NCI-H774 (cell line): Measurements from ENCODE around the gene TIGD6.

Experiments
- DNase-seq: peaks from one replicate; lab custom pipeline; 2025; lab: John Stamatoyannopoulos, UW

The TIGD6 gene

GRCh38 chr5:150016537-150016936 lies 16.1 kb upstream of the TIGD6 start:
- DNase-seq, result no peak

DNA sequence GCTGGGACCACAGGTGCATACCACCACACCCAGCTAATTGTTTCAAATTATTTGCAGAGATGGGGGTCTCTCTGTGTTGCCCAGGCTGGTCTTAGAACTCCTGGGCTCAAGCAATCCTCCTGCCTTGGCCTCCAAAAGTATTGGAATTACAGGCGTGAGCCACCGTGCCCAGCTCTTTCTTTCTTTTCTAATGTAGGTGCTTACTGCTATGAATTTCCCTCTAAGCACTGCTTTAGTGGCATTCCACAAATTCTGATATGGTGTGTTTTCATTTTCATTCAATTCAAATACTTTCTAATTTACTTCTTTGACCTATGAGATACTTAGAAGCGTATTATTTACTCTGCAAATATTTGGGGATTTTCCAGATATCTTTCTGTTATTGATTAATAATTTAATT lies 15.0 kb upstream of the TIGD6 start:
- no peak for DNase-seq

DNA sequence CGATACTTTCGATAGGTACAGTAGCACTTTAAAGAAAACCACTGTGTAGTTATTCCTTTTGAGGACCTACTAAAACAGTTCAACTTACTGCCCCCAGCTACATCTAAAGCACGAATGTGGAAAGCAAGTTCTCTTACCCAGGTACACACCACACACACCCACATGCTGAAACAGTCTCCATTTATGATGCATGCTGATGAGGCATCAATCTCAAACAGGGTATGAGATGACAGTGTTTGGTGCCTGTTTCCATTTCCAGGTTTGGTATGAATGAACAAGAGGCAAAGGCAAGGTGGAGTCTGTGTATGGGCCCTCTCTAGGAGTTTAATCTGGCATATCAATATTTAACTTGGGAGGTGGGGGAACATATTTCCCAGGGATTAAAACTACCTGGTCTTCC lies 14.0 kb upstream of the TIGD6 start:
- DNase-seq, result no peak

DNA sequence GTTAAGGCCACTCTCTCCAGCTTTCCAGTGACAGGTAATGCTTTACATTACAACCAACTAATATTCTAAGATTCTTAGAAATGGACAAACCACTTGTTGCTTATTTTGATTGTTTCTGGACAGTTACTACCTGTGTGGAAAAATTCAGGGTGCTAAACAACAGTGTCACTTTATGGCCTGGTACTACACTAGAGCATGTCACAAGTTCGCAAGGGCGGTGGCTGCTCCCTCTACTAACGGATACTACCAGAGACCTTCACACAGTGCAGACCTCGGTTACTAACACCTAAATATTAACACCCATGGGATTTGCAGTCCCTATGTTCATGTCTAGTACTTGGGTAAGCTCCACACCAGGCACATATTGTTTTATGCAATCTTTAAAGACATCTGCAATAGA lies 13.5 kb upstream of the TIGD6 start:
- no peak for DNase-seq

DNA sequence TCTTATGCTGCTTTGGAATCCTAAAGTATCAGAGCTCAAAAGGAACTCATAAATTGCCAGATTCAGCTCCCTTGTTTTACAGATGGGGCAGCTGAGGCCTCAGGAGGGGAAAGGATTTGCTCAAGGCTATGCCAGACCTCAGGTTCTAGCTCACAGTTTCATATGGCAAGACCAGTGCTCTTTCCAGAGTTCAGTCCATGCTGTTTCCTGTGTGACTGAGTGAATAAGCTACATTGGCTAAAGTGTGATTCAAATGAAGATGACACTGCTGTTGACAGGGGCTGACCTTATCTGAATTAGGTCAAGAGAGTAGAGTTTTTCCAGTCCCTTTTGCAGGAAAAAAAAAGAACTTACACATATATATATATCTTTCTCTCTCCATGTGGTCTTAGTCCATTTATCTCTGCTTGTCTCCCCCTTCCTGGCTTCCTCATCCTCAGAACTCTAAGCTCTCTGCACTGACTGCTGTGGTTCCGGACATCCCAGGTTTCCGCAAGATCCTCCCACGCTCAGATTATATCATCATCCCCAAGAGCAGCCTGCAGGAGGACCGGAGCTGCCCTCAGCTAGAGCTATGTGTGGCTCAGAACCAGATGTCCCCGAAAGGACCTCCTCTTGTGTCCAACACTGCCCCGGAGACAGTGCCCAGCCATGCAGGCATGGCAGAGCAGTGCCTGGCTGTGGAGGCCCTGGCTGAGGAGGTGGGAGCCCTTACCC lies 9.4 kb upstream of the TIGD6 start:
- DNase-seq, result no peak

GRCh38 chr5:150007050-150007449 lies 6.6 kb upstream of the TIGD6 start:
- no peak for DNase-seq

GRCh38 chr5:150006318-150006717 lies 5.9 kb upstream of the TIGD6 start:
- DNase-seq, result no peak

DNA sequence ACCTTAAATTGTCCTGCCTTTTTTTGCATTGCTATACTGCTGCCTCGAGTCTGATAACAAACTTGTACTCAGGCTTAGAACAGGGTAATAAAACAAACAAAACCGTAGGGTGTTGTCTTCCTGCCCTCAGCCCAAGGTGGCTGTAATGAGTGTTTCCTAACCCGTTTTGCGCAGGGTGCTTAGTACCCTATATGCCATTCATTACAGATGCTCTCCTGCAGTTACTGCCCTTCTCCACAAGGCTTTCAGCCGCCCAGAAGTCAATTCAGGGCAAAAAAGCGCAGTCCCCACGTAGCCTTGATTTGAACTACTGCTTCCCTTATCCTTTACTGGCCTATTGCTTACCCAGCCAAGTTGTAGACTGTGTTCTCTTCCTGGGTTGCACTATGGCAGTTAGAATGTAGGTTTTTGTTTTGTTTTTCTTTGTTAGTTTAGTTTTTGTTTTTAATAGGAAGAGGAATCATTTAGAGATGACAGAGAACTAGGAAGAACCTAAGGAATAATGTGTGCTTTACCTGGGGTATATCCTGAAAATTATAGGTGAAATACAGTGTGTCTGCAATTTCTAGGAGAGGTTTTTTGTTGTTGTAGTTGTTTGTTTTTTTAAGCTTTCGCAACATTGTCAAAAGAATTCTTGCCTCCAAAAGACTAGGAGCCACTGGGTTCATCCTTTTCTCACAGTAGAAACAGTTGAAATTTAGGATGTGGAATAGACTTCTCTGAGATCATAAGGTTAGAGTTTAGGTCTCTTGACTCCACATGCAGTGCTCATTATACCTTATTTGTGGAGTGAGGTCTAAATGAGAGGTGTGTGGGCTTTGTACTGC lies 1.4 kb upstream of the TIGD6 start:
- peak; percentile 17 for DNase-seq

DNA sequence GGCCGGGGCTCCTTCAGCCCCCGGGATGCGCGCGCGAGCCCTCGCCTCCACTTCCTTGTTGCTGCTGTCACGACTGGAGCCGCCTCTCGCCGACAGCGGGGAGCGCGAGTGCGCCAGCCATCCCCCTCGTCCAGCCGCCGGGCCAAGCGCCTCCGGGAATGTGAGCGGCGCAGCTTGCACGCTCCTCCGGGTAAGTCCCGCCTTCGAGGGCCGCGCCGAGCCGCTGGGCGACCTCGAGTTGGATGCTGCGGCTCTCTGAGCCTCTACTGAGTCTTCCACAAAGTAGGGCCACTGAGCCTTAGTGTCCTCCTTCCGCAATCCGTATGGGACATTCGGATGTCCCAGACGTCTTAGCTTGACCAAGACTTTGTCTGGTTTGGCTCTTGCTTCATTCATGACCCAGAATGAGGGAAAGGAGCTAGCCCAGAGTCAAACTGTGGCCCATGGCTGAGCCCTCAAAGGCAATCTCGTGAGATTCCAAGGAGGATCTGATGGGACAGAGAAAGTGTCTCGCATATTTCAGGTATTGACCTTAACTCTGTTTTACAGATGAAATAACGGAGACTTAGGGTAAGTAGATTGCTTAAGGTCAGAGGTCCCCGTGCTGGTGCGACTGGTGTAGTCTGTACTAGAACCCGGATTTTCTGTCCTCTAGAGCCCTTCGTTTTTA lies 671 bp upstream of the TIGD6 start:
- DNase-seq, result no peak

DNA sequence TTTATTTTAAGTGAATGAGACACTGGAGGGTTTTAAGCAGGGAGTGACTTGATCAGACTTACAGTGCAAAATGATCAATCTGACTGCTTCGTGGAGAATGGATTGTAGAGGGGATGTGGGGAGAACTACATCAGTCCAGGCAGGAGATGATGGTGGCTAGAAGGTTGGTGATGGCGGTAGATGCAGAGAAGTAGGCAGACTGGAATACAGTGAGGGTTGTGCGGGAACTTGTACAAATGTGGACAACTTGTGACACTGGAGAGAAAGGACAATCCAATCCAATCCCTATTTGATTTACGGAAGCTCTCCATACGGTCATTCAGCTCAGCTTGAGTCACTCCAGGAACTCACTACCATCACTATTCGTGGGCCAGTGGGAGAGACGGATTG lies 593 bp downstream of the TIGD6 start:
- DNase-seq, result no peak

DNA sequence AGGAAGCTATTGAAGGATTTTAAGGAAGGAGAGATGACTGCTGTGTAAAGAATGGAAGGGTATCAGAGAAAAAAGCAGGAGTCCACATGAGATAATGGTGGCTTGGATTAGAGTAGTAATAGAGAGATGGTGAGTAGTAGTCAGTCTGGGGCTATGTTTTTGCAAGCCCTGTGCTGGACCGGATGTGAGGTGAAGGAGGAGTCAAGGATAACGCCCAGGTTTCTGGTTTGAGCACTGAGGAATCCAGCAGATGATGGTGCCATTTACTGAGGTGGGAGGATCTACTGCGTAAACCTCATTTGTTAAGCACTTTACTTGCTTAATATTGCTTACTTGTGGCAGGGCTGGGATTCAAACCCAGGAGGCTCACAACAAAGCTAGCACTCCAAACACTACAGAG lies 1.1 kb downstream of the TIGD6 start:
- no peak for DNase-seq

DNA sequence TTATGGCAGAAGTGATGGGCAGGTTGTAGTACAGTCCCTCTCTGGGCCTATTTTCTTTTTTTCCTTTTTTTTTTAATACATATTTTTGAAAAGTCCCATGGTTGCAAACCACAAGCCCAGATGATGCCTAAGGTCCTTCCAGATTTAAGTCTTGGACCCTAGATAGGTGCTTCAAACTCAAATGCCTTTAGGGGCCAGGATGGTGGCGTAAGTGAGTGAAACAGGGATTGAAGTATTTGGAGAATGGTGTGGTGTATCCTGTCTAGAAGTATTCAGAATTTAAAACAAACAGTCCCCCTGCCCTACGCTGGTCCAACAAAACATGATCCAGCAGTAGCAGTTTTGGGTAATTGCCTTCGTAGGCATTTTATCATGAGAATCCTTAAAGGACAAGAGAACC lies 2.2 kb downstream of the TIGD6 start:
- no peak for DNase-seq

DNA sequence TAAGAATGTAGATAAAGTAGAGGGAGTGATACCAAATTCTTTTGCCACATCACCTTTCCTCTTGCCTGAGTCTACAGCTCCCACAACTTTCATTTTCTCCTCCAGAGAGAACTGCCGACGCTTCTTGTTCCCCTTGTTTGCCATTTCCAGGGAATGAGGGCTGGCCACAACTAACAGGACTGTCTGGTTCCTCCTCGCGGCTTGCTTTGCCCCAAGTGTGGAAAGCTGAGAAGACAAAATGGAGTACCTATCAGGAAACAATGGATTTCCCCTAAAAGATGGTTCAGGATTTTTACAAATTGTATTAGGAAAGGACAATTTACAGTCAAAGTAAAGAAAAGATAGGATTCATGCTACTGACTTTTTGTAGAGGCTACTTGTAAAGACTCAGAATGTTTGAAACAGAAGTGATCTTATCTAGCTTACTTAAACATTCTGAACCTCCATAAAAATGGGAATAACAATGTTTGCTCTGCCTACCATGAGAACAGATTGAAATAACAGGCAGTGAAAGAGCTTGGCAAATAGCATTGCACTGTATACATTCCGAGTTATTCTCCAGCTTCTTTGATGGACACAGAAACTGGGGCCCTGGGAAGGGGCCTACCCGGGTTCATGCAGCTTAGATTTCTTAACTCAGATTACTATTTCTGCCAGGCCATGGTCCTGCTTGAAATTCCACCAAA lies 4.1 kb downstream of the TIGD6 start:
- DNase-seq, result no peak

DNA sequence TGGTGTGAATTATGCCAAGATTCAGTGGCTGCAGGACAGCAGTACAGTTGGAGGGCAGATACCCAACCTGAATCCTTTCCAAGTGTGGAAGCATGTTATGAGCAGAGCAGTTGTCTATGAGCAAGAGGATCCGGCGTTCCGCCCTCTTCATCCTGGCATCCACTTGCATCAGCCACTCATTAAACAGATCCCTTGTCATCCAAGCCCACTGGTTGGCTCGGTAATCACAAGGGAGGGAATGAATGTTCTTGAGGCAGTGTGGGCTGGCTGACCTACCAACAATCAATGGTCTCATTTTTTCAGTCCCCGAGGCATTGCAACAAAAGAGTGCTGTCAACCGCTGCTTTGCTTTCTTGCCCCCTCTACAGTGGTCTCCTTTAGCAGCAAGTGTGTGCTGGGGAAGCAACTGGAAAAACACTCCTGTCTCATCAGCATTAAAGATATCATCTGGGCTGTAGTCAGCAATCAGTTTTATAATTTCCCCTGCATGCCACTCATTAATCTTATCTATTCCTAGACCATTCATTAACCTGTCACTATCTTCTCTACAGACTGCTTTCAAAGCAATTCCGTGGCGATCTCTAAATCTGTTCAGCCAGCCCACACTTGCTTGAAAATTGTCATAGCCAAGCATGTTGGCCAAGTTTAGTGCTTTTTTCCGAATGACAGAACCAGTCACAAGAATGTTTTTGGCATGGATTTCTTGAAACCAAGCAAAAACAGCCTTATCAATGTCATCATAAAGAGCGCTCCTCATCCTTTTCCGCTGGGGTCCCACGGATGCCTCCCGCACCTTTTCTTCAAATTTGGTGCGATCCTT lies 4.9 kb downstream of the TIGD6 start:
- no peak for DNase-seq

- no peak for DNase-seq
Measured at GRCh38 chr5:149993471-149993870, 7.0 kb downstream of the TIGD6 start.

DNA sequence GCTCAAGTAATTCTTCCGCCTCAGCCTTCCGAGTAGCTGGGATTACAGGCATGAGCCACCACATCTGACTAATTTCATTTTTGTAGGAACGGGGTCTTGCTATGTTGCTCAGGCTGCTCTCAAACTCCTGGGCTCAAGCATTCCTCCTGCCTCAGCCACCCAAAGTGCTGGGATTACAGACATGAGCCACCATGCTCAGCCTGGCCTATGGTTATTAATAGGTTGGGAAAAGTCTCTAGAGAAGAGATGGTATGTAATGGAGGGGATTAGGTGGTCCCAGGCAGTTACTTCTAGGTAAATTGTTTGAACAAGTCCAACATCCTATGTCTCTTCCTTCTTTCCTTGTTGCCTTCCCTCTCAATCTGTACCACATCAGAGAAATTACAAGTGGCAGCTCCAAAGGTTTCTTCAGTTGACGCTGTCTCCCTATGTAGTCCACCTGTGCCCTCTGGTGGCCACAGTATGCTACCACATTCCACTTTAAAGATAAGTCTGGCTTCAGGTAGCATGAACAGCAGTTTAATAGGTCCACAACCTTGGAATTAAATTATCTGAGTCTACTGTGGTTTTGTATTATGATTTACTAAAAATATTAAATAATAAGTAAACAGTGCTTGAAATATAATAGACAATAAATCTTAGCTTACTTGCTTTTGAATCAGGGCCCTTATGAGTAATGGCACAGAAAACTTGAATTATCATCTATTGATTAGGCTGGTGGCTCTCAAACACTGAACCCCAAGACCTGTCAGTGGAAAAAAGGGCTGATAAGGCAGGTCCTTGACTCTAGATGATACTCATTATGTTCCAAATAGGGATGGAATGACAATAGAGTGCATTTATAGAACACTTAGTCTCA lies 9.7 kb downstream of the TIGD6 start:
- peak; percentile 69 for DNase-seq

GRCh38 chr5:149988126-149988525 lies 12.3 kb downstream of the TIGD6 start:
- DNase-seq, result no peak

DNA sequence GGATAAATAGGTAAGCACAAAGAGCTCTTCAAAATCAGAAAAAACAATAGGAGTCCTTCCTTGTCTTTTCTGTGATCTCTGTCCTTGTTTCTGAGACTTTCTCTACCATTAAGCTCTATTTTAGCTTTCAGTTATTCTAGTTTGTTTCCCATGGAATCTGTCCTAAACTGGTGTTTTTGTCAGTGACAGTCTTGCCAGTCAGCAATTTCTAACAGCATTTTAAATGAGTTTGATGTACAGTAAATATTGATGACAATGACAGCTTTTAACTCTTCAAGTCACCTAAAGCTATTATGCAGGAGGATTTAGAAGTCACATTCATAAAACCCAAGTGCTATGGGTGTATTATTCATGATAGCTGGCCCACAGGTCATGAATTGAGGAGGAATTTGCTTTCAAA lies 17.9 kb downstream of the TIGD6 start:
- no peak for DNase-seq

- no peak for DNase-seq
Measured at GRCh38 chr5:149981206-149981605, 19.2 kb downstream of the TIGD6 start.

DNA sequence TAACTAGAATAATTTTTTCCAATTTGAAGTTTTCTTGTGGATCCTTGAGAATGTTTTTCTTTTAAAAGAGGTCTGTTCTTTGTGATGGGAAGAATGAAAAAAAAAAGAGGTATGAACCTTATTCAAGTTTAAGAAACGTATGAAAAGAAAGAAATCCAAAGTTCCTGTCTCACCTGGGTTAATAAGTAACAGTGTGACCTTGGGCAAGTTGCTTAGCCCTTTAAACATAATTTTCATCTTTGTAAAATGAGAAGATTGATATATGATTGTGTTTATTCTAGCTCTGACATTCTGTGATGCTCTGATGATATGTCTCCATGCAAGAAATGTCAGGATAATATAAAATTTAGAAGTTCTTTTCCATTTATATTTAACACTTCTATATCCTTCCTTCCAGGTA lies 20.6 kb downstream of the TIGD6 start:
- no peak for DNase-seq

DNA sequence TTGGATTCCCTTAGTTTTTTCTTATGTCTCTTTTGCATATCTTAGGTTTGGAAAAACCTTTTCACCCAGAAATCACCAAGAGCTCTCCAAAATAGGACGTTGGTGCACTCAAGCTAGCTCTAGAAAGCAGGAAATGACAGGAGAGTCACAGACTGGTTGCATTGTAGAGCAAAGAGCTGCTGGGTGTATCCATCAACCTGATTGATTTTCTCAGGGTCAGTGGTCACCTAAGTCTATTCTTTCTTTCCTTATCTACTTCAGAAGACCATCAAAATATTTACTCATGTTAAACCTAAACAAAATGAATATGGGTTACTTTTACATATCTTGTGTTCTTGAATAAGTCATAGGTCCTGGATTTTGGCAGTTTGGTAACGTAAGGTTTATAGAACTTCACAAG lies 25.0 kb downstream of the TIGD6 start:
- DNase-seq, result no peak
